ENCODE measurements around the gene OSBPL7. TPM values are rescaled to one million over a fixed set of nuclear protein-coding genes. Genes with fewer than 3 reads are reported as not detected.

The OSBPL7 gene
- total RNA-seq, 1 donor from 2014 or later = 21.4 TPM

- H3K27ac Mint-ChIP-seq (ENCODE audit: unreplicated experiment) = no peak overlapping the region
Observed at GRCh38 chr17:47829870-47830269, 8.3 kb upstream of the OSBPL7 start.

GRCh38 chr17:47823519-47823918, 1.9 kb upstream of the OSBPL7 start:
- Histone ChIP-seq H2AFZ (ENCODE audit: low read depth, low read length) (no peak overlapping the region), H3K79me2 (ENCODE audit: insufficient read depth, low read length) (peaks cover 8% of the 10 kb centered on the region), H3K9ac (ENCODE audit: low read length) (no peak overlapping the region), H3K27ac (ENCODE audit: low read depth, low read length) (no peak overlapping the region), H3K9me3 (ENCODE audit: insufficient read depth, low read depth, low read length) (no peaks in the 10 kb centered on the region), H3K4me1 (ENCODE audit: insufficient read depth, low read length) (peaks cover 15% of the 10 kb centered on the region), H4K20me1 (ENCODE audit: insufficient read depth, low read length) (peaks cover 10% of the 10 kb centered on the region), H3K36me3 (ENCODE audit: insufficient read depth, low read length) (peaks cover 35% of the 10 kb centered on the region), H3K4me2 (ENCODE audit: low read length) (no peak overlapping the region), H3K4me3 (ENCODE audit: insufficient read depth, low read depth, low read length) (no peak overlapping the region), H3K27me3 (ENCODE audit: insufficient read depth, low read length) (no peaks in the 10 kb centered on the region)
- peaks cover 6% of the 10 kb centered on the region for H3K4me1 Mint-ChIP-seq (ENCODE audit: low read depth, unreplicated experiment)
- H3K4me3 Mint-ChIP-seq (ENCODE audit: unreplicated experiment) = no peak overlapping the region
- peaks cover 18% of the 10 kb centered on the region for H3K36me3 Mint-ChIP-seq (ENCODE audit: low read depth, unreplicated experiment)
- no peak for DNase-seq (ENCODE audit: low read depth)
- H3K9me3 Mint-ChIP-seq (ENCODE audit: unreplicated experiment) = no peaks in the 10 kb centered on the region
- no peak for TF ChIP-seq CTCF (IDR thresholded peaks at IDR 0.05; ENCODE audit: insufficient read depth, low read depth, low read length)
- no peak for TF ChIP-seq EZH2 (IDR thresholded peaks at IDR 0.05; ENCODE audit: insufficient read depth, low read length)
- H3K27me3 Mint-ChIP-seq (ENCODE audit: low read depth, unreplicated experiment) = no peaks in the 10 kb centered on the region
- FAIRE-seq = no peak
- no peak overlapping the region for H3K27ac Mint-ChIP-seq (ENCODE audit: unreplicated experiment)

More at GRCh38 chr17:47829870-47830269, 8.3 kb upstream of the OSBPL7 start:
- DNase-seq (ENCODE audit: low read depth) (no peak), FAIRE-seq (no peak)
- no peak for TF ChIP-seq CTCF (IDR thresholded peaks at IDR 0.05; ENCODE audit: insufficient read depth, low read depth, low read length)
- TF ChIP-seq EZH2 (IDR thresholded peaks at IDR 0.05; ENCODE audit: insufficient read depth, low read length) = no peak
- H3K4me1 ChIP-seq (ENCODE audit: insufficient read depth, low read length) = peaks cover 11% of the 10 kb centered on the region
- peak overlapping the region; percentile 87 for H3K9ac ChIP-seq (ENCODE audit: low read length)
- peaks cover 18% of the 10 kb centered on the region for H3K36me3 ChIP-seq (ENCODE audit: insufficient read depth, low read length)
- Mint-ChIP-seq H3K4me1 (ENCODE audit: low read depth, unreplicated experiment) (peaks cover 9% of the 10 kb centered on the region), H3K9me3 (ENCODE audit: unreplicated experiment) (no peaks in the 10 kb centered on the region), H3K4me3 (ENCODE audit: unreplicated experiment) (peak overlapping the region; percentile 98), H3K36me3 (ENCODE audit: low read depth, unreplicated experiment) (peaks cover 19% of the 10 kb centered on the region), H3K27me3 (ENCODE audit: low read depth, unreplicated experiment) (no peaks in the 10 kb centered on the region)
- peaks cover 26% of the 10 kb centered on the region for H3K79me2 ChIP-seq (ENCODE audit: insufficient read depth, low read length)
- no peak overlapping the region for H3K27ac ChIP-seq (ENCODE audit: low read depth, low read length)
- H3K4me2 ChIP-seq (ENCODE audit: low read length) = peak overlapping the region; percentile 88
- H3K27me3 ChIP-seq (ENCODE audit: insufficient read depth, low read length) = no peaks in the 10 kb centered on the region
- no peak overlapping the region for H3K4me3 ChIP-seq (ENCODE audit: insufficient read depth, low read depth, low read length)
- H3K9me3 ChIP-seq (ENCODE audit: insufficient read depth, low read depth, low read length) = no peaks in the 10 kb centered on the region
- H4K20me1 ChIP-seq (ENCODE audit: insufficient read depth, low read length) = no peaks in the 10 kb centered on the region
- H2AFZ ChIP-seq (ENCODE audit: low read depth, low read length) = no peak overlapping the region

GRCh38 chr17:47822785-47823184, 1.2 kb upstream of the OSBPL7 start:
- H3K9me3 Mint-ChIP-seq (ENCODE audit: unreplicated experiment) = no peaks in the 10 kb centered on the region
- FAIRE-seq = no peak
- H3K27ac ChIP-seq (ENCODE audit: low read depth, low read length) = no peak overlapping the region
- H3K27me3 Mint-ChIP-seq (ENCODE audit: low read depth, unreplicated experiment) = no peaks in the 10 kb centered on the region
- H3K4me1 ChIP-seq (ENCODE audit: insufficient read depth, low read length) = peaks cover 15% of the 10 kb centered on the region
- H3K4me2 ChIP-seq (ENCODE audit: low read length) = no peak overlapping the region
- peaks cover 19% of the 10 kb centered on the region for H3K36me3 Mint-ChIP-seq (ENCODE audit: low read depth, unreplicated experiment)
- H2AFZ ChIP-seq (ENCODE audit: low read depth, low read length) = no peak overlapping the region
- H3K79me2 ChIP-seq (ENCODE audit: insufficient read depth, low read length) = peaks cover 4% of the 10 kb centered on the region
- H3K27me3 ChIP-seq (ENCODE audit: insufficient read depth, low read length) = no peaks in the 10 kb centered on the region
- no peak overlapping the region for H3K9ac ChIP-seq (ENCODE audit: low read length)
- H3K9me3 ChIP-seq (ENCODE audit: insufficient read depth, low read depth, low read length) = no peaks in the 10 kb centered on the region
- peaks cover 32% of the 10 kb centered on the region for H3K36me3 ChIP-seq (ENCODE audit: insufficient read depth, low read length)
- DNase-seq (ENCODE audit: low read depth) = no peak
- TF ChIP-seq EZH2 (IDR thresholded peaks at IDR 0.05; ENCODE audit: insufficient read depth, low read length) (no peak), CTCF (IDR thresholded peaks at IDR 0.05; ENCODE audit: insufficient read depth, low read depth, low read length) (no peak)
- H4K20me1 ChIP-seq (ENCODE audit: insufficient read depth, low read length) = peaks cover 10% of the 10 kb centered on the region
- peaks cover 6% of the 10 kb centered on the region for H3K4me1 Mint-ChIP-seq (ENCODE audit: low read depth, unreplicated experiment)
- no peak overlapping the region for H3K27ac Mint-ChIP-seq (ENCODE audit: unreplicated experiment)
- peak overlapping the region; percentile 34 for H3K4me3 Mint-ChIP-seq (ENCODE audit: unreplicated experiment)
- H3K4me3 ChIP-seq (ENCODE audit: insufficient read depth, low read depth, low read length) = no peak overlapping the region

All from astrocyte (in vitro differentiated cells and primary cell).